IMR-90 (cell line): ENCODE data around the gene NANOG.
"Not testable (repeated sequence)": the region's sequence is repeated elsewhere in the genome, so short reads cannot be mapped to it uniquely, and the experiment has no call there.

Experiments
- FOS ChIP-seq: fragments of 150-350 bp; IDR thresholded peaks from 2 replicates; pipeline ENCODE4 v1.6.1; 2016; ENCODE audit warnings: low read depth, low read length
- POLR2A ChIP-seq: IDR thresholded peaks from 2 replicates; pipeline ENCODE4 v1.6.1; 2012; ENCODE audit warnings: mild to moderate bottlenecking, low read depth, low read length
- TF ChIP-seq, protein P1 (sequence below): conservative IDR thresholded peaks from 2 replicates; pipeline ENCODE4 v1.5.1; 2012; ENCODE audit warnings: mild to moderate bottlenecking, low read depth, low read length, improper control_type of control experiment

DNA sequence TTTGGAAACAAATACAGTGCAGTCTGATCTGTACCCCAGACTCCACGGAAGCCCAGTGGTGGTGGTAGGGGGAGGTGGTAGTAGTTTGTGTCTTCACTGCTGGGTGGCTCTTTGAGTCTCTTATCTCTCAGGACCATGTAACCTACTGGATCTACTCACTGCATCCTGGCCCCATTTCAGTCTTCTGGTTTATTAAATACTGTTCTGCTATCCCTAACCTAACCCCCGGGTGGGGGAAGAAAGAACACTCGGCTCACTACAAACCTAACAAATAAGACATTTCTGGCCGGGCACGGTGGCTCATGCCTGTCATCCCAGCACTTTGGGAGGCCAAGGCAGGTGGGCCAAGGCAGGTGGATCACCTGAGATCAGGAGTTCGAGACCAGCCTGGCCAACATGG, 44.0 kb downstream of the NANOG start:
- TF ChIP-seq, protein P1, sequence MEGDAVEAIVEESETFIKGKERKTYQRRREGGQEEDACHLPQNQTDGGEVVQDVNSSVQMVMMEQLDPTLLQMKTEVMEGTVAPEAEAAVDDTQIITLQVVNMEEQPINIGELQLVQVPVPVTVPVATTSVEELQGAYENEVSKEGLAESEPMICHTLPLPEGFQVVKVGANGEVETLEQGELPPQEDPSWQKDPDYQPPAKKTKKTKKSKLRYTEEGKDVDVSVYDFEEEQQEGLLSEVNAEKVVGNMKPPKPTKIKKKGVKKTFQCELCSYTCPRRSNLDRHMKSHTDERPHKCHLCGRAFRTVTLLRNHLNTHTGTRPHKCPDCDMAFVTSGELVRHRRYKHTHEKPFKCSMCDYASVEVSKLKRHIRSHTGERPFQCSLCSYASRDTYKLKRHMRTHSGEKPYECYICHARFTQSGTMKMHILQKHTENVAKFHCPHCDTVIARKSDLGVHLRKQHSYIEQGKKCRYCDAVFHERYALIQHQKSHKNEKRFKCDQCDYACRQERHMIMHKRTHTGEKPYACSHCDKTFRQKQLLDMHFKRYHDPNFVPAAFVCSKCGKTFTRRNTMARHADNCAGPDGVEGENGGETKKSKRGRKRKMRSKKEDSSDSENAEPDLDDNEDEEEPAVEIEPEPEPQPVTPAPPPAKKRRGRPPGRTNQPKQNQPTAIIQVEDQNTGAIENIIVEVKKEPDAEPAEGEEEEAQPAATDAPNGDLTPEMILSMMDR: not testable (repeated sequence)
- TF ChIP-seq POLR2A, FOS: not testable (repeated sequence)
